Jurkat, Clone E6-1 (cell line): ENCODE measurements around the gene SENP5. TPM values are rescaled to one million over a fixed set of nuclear protein-coding genes. Genes with fewer than 3 reads are reported as not detected.
"Not testable (repeated sequence)": the region's sequence is repeated elsewhere in the genome, so short reads cannot be mapped to it uniquely, and the experiment has no call there.

Experiments
- DNase-seq: peaks from one replicate; pipeline ENCODE4 v3.0.0-alpha.2; 2011; ENCODE audit warnings: low read depth, low spot score
- H3K4me3 ChIP-seq: 2 replicates; pipeline ENCODE4 v1.5.1; 2011; ENCODE audit warnings: mild to moderate bottlenecking, low read length, control low read depth, moderate library complexity
- polyA plus RNA-seq: library from polyadenylated mRNA; unstranded; fragments of >200 nt; gene quantifications from one replicate; pipeline ENCODE4 v1.2.1, GENCODE V29; 2012; ENCODE audit warnings: missing spikeins; ENCODE audit not compliant: insufficient read length, insufficient read depth

SENP5 gene, protein sequence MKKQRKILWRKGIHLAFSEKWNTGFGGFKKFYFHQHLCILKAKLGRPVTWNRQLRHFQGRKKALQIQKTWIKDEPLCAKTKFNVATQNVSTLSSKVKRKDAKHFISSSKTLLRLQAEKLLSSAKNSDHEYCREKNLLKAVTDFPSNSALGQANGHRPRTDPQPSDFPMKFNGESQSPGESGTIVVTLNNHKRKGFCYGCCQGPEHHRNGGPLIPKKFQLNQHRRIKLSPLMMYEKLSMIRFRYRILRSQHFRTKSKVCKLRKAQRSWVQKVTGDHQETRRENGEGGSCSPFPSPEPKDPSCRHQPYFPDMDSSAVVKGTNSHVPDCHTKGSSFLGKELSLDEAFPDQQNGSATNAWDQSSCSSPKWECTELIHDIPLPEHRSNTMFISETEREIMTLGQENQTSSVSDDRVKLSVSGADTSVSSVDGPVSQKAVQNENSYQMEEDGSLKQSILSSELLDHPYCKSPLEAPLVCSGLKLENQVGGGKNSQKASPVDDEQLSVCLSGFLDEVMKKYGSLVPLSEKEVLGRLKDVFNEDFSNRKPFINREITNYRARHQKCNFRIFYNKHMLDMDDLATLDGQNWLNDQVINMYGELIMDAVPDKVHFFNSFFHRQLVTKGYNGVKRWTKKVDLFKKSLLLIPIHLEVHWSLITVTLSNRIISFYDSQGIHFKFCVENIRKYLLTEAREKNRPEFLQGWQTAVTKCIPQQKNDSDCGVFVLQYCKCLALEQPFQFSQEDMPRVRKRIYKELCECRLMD
- 17.4 TPM for polyA plus RNA-seq

DNA sequence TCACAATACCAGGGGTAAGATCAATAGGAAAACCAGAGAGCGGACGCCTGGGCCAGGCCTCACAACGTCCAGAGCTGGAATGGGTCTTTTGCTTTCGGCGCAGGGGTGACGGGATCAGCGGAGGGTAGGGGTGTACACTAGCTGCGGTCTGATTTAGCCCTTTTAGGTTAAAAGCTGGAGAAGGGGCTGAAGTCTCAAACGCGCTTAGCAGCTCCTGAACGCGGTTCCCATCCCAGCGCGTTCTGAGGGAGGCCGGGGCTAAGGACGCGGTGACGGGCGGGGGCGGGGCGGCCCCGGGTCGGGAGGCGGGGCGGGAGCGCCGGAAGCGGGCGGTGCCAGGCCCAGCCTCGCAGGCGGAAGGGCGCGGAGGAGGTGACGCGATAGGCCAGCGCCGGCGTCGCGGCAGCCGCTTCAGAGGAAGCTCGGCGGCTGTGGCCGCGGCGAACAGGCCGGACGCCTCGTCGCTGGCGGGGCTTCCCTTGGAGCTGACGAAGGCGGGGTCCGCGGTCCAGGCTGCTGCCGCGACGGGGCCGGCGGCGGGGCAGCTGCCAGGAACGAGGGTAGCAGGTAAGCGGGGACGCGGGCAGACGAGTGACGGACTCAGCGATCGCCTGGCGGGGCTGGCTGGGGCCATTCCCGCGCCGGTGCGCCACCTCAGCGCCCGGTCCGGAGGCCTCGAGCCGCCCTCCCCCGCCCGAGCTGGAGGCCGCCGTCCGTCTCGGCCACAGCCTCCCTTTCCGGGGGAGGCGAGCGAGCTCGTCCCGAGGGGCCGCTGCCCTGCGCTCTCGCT is at the start of gene SENP5:
Gene SENP5 (plus strand): TSS at position 414 of the 790 bp plus-strand sequence. CDS start 17,262 bp downstream, outside the sequence.
- DNase-seq, result peak; percentile 75
- peak within 1 kb of the TSS; percentile 88 for H3K4me3 ChIP-seq

DNA sequence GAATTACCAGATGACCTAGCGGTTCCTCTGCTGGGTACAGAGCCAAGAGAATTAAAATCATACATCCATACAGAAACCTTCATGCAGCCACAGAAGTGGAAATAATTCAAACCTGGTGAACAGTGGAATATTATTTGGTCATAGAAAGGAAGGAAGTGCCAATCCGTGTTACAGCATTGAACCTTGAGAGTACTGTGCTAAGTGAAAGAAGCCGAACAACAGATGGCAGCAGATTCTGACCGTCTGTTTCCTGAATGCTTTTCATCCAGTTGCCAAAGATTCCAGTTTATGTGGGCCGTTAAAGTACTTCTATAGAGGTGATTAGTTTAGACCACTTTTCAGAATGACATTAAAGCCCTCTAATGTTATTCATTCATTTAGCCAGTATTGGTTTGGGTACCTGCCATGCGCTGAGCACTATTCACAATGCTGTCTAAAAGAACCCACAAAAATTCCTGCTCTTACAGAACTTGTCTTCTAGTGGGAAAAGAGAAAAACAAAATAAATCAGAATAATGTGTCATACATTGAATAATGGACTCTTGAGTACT is 45.8 kb upstream of the SENP5 start:
- H3K4me3 ChIP-seq, result no peak overlapping the region
- no peak for DNase-seq

DNA sequence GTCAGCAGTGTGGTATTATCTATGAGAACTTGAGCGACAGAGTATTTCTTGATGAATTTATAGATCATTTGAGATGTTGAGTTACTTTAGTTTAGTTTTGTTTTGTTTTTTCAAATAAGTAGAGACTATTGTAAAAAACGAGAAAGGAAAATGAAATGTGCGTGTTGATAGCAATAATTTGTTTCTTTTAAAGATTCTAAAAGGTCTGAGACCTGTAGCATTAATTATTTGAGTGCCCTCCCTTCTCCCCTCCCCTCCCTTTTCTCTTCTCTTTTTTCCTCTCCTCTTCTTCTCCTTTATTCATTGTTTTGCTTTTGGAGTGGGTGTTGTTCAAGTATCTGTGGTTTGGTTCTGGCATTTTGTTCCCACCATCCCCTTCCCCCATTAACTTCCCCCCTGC is 38.1 kb upstream of the SENP5 start:
- not testable (repeated sequence) for H3K4me3 ChIP-seq, DNase-seq

DNA sequence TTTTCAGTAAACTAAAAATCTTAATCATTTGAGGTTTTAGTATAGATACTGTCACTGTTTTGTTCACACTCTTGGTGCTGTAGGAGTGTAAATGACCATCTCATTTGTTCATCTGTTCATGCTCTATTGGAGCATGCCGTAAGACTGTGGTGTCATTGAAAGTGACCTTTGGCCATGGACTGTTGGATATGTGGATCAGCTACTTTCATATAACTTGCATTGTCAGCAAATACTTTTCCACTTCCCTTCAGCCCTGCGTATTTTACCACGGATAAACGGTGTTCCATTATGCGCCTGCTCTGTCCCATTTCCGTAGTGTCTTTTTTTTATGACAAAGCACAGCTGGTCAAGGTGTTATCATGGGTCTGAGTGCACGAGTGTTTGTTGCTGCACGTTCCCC is 32.6 kb upstream of the SENP5 start:
- no peak for DNase-seq

DNA sequence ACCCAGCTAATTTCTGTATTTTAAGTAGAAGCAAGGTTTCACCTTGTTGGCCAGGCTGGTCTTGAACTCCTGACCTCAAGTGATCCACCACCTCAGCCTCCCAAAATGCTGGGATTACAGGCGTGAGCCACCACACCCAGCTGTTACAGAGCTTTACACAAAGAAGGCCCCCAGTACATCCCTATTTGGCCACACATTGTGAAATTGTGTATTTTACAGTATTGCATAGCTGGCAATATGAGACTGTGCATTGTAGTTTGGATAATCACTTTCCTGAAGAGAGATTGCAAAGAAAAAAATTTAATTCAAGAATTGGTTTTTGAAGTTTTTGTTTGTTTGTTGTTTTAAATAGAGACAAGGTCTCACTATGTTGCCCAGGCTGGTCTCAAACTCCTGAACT is 31.1 kb upstream of the SENP5 start:
- DNase-seq, H3K4me3 ChIP-seq: not testable (repeated sequence)

More for the DNA sequence above, 32.6 kb upstream of the SENP5 start:
- no peak overlapping the region for H3K4me3 ChIP-seq

DNA sequence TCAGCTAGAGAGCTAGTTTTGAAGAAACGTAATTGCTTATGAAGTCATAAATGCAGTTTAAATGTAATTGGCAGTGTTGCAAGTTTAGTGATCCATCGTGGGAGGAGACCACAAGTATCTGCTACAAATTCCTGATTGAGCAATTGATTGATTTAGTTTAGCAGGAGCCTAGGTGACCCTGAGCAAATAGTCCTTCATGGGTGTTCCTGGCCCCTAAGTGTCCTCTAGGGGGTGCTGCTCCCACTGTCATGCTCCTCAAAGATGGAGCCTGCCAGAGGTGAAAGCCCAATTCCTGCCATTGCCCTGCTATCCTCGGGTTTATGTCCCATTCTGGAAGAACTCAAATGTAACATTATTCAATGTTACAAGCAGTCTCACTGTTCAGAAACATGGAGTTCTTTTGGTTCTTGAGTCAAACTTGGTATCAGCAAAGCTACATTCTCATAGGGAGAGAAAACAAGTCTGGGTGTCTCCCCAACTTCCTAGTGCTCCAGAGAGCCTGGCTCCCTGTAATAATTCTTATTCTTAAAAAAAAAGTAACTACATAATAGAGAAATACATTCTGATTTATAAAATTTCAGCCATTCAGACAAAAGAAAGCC is 29.8 kb upstream of the SENP5 start:
- DNase-seq, result peak; percentile 65

DNA sequence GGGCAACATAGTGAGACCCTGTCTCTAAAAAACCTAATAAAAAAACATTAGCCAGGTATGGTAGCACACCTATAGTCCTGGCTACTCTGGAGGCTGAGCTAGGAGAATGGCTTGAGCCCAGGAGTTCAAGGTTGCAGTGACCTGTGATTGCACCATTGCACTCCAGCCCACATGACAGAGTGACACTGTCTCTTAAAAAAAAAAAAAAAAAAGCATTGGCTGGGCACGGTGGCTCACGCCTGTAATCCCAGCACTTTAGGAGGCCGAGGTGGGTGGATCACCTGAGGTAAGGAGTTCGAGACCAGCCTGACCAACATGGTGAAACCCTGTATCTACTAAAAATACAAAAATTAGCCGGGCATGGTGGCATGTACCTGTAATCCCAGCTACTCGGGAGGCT is 28.4 kb upstream of the SENP5 start:
- not testable (repeated sequence) for H3K4me3 ChIP-seq, DNase-seq

More for the DNA sequence above, 29.8 kb upstream of the SENP5 start:
- no peak overlapping the region for H3K4me3 ChIP-seq

DNA sequence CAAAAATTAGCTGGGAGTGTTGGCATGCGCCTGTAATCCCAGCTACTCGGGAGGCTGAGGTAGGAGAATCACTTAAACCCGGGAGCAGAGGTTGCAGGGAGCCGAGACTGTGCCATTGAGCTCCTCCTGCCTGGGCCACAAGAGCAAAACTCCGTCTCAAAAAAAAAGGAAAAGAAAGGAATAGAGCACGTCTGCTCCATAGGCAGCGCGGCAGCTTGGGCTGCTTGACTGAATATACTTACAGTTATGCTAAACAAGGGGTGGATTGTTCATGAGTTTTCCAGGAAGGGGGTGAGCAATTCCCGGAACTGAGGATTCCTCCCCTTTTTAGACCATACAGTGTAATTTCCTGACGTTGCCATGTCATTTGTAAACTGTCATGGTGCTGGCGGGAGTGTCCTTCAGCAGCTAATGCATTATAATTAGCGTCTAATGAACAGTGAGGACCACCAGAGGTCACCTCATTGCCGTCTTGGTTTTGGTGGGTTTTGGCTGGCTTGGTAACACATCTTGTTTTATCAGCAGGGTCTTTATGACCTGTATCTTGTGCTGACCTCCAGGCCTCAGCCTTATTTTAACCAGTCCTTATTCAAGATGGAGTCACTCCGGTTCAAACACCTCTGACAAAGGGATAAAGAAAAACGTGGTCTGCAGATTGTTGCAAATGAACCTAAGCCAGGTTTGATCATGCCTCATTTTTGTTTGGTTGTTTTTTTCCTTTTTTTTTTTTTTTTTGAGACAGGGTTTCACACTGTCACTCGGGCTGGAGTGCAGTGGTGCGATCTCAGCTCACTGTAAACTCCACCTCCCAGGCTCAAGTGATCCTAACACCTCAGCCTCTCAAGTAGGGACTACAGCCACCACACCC is 24.9 kb upstream of the SENP5 start:
- H3K4me3 ChIP-seq, result no peak overlapping the region
- DNase-seq, result no peak

DNA sequence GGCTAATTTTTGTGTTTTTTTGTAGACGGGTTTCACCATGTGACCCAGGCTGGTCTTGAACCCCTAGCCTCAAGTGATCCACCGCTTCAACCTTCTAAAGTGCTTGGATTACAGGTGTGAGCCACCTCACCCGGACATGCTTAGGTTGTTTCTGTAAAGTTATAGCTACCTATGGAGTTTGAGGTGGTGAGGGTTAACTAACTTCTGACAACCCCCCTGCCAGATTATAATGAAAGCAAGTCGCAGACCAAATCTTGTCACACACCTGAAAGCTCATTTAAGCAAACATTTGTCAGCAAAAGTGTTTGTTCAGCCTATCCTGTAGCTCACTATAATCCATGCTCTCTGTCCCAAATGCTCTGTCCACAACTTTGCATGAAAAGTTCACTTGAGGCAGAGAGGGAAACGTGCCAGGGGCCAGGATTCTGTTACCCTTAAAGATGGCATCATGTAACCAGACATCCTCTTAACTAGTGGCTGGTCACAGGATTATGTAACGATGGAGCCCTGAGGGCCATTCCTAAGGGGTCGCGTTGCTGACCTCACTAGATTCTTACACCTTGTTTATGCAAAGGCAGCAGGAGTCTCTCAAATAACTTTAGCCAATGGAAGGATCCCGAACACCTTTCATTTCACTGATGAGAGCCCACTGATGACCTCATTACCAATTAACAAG is 24.1 kb upstream of the SENP5 start:
- H3K4me3 ChIP-seq, result no peak overlapping the region
- no peak for DNase-seq

DNA sequence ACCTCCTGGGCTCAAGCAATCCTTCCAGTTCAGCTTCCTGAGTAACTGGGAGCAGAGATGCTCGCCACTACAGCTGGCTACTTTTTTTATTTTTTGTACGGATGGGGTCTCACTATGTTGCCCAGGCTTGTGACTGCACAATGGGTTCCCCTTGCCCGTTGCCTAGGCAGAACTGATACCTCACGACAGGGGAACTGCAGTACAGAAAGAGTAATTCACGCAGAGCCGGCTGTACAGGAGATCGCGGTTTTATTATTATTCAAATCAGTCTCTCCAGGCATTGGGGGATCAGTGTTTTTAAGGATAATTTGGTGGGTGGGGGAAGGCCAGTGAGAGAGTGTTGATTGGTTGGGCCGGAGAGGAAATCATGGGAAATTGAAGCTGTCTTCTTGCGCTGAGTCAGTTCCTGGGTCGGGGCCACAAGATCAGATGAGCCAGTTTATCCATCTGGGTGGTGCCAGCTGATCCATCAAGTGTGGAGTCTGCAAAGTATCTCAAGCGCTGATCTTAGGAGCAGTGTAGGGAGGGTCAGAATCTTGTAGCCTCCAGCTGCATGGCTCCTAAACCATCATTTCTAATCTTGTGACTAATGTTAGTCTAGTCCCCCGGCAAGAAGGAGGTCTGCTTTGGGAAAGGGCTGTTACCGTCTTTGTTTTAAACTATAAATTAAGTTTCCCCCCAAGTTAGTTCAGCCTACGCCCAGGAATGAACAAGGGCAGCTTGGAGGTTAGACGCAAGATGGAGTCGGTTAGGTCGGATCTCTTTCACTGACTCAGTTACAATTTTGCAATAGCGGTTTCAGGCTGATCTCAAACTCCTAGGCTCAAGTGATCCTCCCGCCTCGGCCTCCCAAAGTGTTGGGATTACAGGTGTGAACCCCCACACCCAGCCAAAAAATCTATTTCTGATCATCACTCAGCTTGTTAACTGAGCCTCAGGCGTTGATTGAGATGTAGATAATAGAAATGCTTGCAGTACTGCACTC is 23.2 kb upstream of the SENP5 start:
- not testable (repeated sequence) for DNase-seq, H3K4me3 ChIP-seq

DNA sequence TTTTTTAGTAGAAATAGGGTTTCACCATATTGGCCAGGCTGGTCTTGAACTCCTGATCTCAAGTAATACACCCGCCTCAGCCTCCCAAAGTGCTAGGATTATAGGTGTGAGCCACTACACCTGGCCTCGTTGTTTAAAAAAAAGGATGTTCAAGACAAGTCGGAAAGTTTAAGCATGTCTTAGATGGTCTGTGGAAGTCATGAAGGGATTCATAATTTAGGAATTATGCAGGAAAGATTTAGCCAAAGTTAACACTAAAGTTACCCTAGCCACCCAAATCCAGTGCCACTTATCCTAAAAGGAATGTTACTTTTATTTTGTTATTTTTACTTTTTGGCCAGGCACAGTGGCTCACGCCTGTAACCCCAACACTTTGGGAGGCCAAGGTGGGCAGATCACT is 19.3 kb upstream of the SENP5 start:
- H3K4me3 ChIP-seq, DNase-seq: not testable (repeated sequence)

DNA sequence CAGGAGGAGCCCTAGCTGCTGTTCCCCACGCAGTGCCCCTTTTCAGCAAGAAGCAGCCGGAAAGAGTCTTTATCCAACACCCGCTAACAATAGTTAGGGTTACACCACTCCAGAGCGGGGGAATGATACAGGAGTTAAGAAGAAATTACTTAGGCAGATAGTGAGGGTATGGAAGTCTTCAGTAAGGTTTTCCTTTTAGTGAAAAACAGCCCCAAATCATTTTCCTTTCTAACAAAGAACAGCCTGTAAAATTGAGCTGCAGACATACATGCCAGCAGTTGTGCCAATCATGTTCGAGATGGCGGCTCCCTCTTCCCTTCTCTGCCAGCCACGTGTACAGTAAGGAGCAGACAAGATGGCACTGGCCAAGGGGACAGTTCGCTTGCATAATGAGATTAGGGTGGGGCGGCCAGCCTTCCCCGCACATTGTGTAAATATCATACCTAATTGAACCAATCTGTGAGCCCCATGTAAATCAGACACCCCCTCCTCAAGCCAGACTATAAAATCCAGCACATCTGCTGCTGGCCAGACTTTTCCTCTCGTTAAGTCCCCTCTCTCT is 18.5 kb upstream of the SENP5 start:
- no peak for DNase-seq
- H3K4me3 ChIP-seq, result no peak overlapping the region

DNA sequence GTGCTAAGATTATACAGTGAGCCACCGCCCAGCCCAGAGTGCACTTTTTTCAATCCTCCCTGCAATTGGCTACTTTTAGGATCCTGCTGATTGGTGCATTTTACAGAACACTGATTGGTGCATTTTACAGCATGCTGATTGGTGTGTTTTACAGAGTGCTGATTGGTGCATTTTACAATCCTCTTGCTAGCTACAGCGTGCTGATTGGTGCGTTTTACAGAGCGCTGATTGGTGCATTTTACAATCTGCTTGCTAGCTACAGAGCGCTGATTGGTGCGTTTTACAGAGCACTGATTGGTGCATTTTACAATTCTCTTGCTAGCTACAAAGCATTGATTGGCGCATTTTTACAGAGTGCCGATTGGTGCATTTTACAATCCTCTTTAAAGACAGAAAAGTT is 4.7 kb upstream of the SENP5 start:
- H3K4me3 ChIP-seq, DNase-seq: not testable (repeated sequence)

DNA sequence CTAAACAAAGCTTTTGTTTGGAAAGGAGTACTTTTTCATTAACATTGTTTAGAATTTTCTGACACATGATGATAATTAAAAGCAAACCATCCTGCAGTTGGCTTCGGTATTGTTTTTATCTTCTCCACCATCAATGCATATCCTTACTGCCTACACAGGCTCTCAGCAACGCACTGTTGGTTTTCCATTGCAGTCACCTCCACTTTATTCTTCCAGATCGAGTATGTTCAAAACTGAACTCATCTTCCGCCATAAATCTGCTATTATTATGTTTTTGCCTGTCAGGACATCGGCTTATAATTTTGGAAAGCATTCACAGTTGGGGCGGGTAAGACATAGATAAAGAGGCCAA is 589 bp upstream of the SENP5 start:
- peak; percentile 7 for DNase-seq
- peak overlapping the region; percentile 88 for H3K4me3 ChIP-seq

DNA sequence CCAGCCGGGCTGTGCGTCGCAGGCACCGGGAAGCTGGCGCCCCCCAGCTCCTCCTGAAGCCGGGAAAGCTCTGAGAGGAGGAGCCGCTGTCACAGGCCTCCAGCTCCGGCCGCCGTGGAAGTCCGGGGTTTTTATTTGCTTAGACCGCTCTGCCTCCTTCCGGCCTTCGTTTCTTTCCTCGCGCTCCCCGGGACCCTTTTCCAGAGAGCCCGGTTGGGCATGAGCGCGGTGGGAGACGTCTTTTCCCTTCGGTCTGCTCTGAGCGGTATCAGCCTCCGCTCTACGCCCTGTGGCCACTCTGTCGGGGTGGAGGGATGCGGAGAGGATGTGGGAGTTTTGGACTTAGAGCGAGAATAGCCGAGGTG is 559 bp downstream of the SENP5 start:
- no peak for DNase-seq
- H3K4me3 ChIP-seq, result peak overlapping the region; percentile 88

DNA sequence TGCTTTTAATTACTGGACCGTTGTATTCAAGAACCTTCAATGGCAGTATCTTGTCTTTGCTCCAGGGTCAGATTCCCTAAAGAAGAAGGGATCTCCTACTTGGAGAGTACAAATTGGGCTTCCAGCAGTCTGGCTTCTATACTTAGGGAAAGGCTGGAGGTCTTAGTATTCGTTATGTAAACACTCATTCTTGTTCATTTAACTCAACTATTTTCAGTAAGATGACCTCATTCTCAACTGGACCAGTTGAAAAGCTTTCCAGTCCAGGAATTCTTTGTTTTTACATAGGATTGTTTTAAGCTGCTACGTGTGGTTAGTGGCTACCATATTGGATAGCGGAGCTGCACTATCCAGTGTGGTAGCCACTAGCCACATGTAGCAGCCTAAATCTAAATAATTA is 4.6 kb downstream of the SENP5 start:
- no peak for DNase-seq
- H3K4me3 ChIP-seq, result no peak overlapping the region
